ENCODE data around the gene ARHGAP29. TPM values are rescaled to one million over a fixed set of nuclear protein-coding genes. Genes with fewer than 3 reads are reported as not detected.
A peak's percentile ranks its signal among the peaks of the same experiment; 100 is the strongest.

Gene ARHGAP29
- total RNA-seq, 1 experiment from 2014 or later: 14.1 TPM

- DNase-seq (ENCODE audit: low spot score): no peak
These were observed 22.4 kb upstream of the ARHGAP29 start for GRCh38 chr1:94259635-94260289.

- DNase-seq (ENCODE audit: low spot score): peak; percentile 67
These were observed 21.5 kb upstream of the ARHGAP29 start for GRCh38 chr1:94258873-94259331.

GRCh38 chr1:94257444-94257843 lies 20.1 kb upstream of the ARHGAP29 start:
- DNase-seq (ENCODE audit: low spot score): no peak

GRCh38 chr1:94255476-94255875 lies 18.1 kb upstream of the ARHGAP29 start:
- peak; percentile 59 for DNase-seq (ENCODE audit: low spot score)

- no peak for DNase-seq (ENCODE audit: low spot score)
These were observed 16.9 kb upstream of the ARHGAP29 start for GRCh38 chr1:94254073-94254810.

- DNase-seq (ENCODE audit: low spot score): no peak
These were observed 16.2 kb upstream of the ARHGAP29 start for GRCh38 chr1:94253456-94254017.

- no peak for DNase-seq (ENCODE audit: low spot score)
These were observed 13.0 kb upstream of the ARHGAP29 start for GRCh38 chr1:94250341-94250740.

GRCh38 chr1:94248956-94249688 lies 11.7 kb upstream of the ARHGAP29 start:
- no peak for DNase-seq (ENCODE audit: low spot score)

- DNase-seq (ENCODE audit: low spot score): peak; percentile 25
These were observed 10.0 kb upstream of the ARHGAP29 start for GRCh38 chr1:94247138-94248094.

- DNase-seq (ENCODE audit: low spot score): no peak
These were observed 9.3 kb upstream of the ARHGAP29 start for GRCh38 chr1:94246692-94247137.

- DNase-seq (ENCODE audit: low spot score): no peak
These were observed 8.5 kb upstream of the ARHGAP29 start for GRCh38 chr1:94245747-94246438.

- DNase-seq (ENCODE audit: low spot score): no peak
These were observed 7.4 kb upstream of the ARHGAP29 start for GRCh38 chr1:94244816-94245215.

- DNase-seq (ENCODE audit: low spot score): no peak
These were observed 6.3 kb upstream of the ARHGAP29 start for GRCh38 chr1:94243665-94244064.

GRCh38 chr1:94240822-94241221 lies 3.4 kb upstream of the ARHGAP29 start:
- no peak for DNase-seq (ENCODE audit: low spot score)

GRCh38 chr1:94239796-94240195 lies 2.4 kb upstream of the ARHGAP29 start:
- DNase-seq (ENCODE audit: low spot score): no peak

GRCh38 chr1:94239051-94239450 lies 1.7 kb upstream of the ARHGAP29 start:
- no peak for DNase-seq (ENCODE audit: low spot score)

- DNase-seq (ENCODE audit: low spot score): peak; percentile 41
These were observed 624 bp downstream of the ARHGAP29 start for GRCh38 chr1:94236630-94237290.

GRCh38 chr1:94236013-94236491 lies 1.3 kb downstream of the ARHGAP29 start:
- DNase-seq (ENCODE audit: low spot score): no peak

- DNase-seq (ENCODE audit: low spot score): no peak
These were observed 2.0 kb downstream of the ARHGAP29 start for GRCh38 chr1:94235189-94236012.

Measured in A172 (cell line).